SIG-M5 (cell line): ENCODE measurements around the gene CHST11.

Experiments used
- DNase-seq: peaks from one replicate; lab custom pipeline; 2025; lab: John Stamatoyannopoulos, UW

CHST11 gene

DNA sequence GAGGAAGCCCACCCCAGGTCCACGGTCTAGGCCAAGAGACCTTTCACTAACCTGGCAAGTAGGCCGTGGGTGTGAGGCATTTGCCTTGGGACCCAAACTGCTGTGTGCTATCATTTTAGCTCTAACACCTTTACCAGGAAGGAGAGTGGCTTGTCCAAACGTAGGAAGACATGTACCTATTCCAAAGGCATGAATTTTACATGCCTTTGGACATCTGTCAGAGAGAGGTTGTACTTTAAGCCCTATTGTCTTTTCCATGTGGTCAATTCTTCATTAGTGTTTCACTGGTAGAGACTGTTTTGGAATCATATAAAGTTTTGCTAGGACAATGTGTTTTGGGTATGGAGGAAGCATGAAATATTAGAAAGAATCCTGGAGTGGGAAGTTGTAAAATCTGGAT, 352.5 kb downstream of the CHST11 start:
- no peak for DNase-seq

DNA sequence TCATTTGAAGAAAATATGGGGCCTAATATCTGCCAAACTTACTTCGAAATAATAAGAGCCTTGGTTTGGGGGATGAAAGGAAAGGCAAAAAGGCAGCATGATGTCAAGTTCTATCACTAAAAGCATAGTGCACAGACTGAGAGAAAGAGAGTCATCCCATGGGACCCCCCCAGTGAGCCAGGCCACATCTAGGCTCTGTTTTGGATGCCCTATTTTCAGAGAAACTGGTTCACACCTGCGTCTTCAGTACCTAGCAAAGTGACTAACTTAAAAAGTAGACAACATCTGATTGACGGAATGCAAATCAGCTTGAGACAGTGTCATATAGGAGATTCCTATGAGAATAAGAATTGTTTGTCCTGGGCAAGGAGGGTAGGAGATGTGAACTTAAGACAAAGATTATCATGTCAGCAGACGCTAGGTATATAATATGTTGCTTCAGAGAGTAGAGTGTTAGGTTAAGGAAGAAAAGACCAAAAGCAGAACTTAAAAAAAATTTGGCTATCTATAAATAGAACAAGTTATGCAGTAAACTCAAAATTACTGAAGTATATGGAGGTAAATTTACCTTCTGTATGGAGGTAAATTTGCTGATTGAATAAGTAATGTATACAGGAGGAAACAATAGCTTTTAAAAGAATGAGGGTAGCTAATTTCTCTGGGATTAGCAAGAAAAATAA, 353.1 kb downstream of the CHST11 start:
- no peak for DNase-seq
